BJ (cell line): ENCODE results near the gene ERMN. TPM values are rescaled to one million over a fixed set of nuclear protein-coding genes. Genes with fewer than 3 reads are reported as not detected.

Source experiments
- CTCF ChIA-PET: fragments of 350-600 bp; formaldehyde crosslinking; extraction: SDS; loops from one replicate; lab custom pipeline; 2021; ENCODE audit warnings: antibody characterized with exemption, inconsistent platforms; lab: Yijun Ruan, JAX
- POLR2A ChIA-PET: fragments of 300-600 bp; sonication (Branson Sonifier 250); formaldehyde crosslinking; extraction: SDS; loops from one replicate; lab custom pipeline; 2021; ENCODE audit warnings: antibody characterized with exemption; lab: Charles Lee
- DNase-seq: peaks from one replicate; pipeline ENCODE4 v3.0.0-alpha.2; 2011; ENCODE audit warnings: low read depth
- H3K27me3 ChIP-seq: 2 replicates; pipeline ENCODE4 v1.6.0; 2011; ENCODE audit warnings: low read length; ENCODE audit not compliant: control insufficient read depth, insufficient read depth
- H3K36me3 ChIP-seq: 2 replicates; pipeline ENCODE4 v1.5.1; 2011; ENCODE audit warnings: low read length; ENCODE audit not compliant: control insufficient read depth, insufficient read depth
- H3K4me3 ChIP-seq: 2 replicates; pipeline ENCODE4 v1.5.1; 2011; ENCODE audit warnings: low read depth, mild to moderate bottlenecking, control low read depth, low read length
- polyA plus RNA-seq: library from polyadenylated mRNA; depleted of rRNA; stranded (reverse); fragments of >200 nt; gene quantifications from 2 replicates; pipeline ENCODE4 v1.2.3, GENCODE V29; 2011
- TF ChIP-seq, protein P1 (sequence below): IDR thresholded peaks from 2 replicates; pipeline ENCODE4 v1.5.1; 2011; ENCODE audit warnings: low read depth, mild to moderate bottlenecking, control low read depth, inconsistent platforms, low read length, moderate library complexity; ENCODE audit not compliant: insufficient read depth

ERMN gene
- polyA plus RNA-seq, 1 experiment = not detected

DNA sequence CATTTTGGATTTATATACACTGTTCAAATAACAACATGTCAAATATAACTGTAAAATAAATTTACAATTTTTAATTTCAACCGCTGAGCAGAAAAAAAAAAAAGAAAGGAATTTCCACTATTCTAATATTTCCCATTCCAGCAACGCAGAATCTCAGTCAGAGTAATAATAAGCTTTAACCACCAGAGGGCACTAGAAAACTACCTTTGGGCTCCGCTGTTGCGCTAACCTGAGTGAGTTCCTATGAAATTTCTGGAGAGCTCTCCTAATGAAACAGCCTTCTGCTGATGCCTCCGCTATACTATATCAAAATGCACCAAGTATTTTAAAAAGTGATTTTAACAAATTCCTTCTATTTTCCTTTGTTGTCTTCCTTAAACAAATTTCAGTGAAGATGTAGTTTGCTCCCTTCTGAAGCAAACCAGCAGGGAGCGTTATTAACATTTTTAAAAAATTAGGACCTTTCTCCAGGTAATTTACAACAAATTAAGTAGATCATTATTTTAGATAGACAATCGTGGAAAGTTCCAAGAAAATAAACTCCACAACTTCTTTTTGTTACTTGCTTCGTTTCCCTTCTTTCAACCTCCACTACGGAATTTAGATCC is 23.0 kb downstream of the ERMN start:
- ChIA-PET CTCF (interaction anchor here (0.6 to 12.7 kb wide), 23 partner anchors 9 to 1925 kb away, joined by 3 to 308 read pairs (median 4); partner anchors contain the start of gene ERMN), POLR2A (interaction anchor here (0.6 to 0.7 kb wide), 2 partner anchors 226 to 963 kb away, joined by 3 to 9 read pairs; no protein-coding TSS in a partner anchor)
- H3K4me3 ChIP-seq = no peak overlapping the region
- no peaks in the 10 kb centered on the region for H3K36me3 ChIP-seq
- no peak for DNase-seq
- TF ChIP-seq, protein P1, sequence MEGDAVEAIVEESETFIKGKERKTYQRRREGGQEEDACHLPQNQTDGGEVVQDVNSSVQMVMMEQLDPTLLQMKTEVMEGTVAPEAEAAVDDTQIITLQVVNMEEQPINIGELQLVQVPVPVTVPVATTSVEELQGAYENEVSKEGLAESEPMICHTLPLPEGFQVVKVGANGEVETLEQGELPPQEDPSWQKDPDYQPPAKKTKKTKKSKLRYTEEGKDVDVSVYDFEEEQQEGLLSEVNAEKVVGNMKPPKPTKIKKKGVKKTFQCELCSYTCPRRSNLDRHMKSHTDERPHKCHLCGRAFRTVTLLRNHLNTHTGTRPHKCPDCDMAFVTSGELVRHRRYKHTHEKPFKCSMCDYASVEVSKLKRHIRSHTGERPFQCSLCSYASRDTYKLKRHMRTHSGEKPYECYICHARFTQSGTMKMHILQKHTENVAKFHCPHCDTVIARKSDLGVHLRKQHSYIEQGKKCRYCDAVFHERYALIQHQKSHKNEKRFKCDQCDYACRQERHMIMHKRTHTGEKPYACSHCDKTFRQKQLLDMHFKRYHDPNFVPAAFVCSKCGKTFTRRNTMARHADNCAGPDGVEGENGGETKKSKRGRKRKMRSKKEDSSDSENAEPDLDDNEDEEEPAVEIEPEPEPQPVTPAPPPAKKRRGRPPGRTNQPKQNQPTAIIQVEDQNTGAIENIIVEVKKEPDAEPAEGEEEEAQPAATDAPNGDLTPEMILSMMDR = peak; percentile 70
- H3K27me3 ChIP-seq = no peaks in the 10 kb centered on the region

DNA sequence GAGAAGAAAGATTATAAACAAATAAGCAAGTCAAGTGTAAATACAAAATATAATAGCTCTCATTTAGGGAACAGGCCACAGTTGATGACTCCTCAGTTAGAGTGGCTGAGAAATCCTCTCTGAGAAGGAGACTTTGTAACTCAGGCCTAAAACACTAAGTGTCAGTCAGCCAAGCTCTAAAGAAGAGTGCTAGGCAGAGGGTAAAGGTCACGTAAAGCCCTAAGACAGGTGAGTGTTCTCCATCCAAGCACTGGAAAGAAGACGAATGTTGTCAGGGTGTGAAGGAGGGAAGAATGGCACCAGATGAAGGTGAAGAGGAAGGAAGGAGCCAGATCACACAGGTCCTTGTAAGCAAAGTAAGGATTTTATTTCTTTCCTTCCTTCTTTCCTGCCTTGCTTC is 24.3 kb downstream of the ERMN start:
- TF ChIP-seq, protein P1 = no peak
- no peak for DNase-seq
- Histone ChIP-seq H3K4me3 (no peak overlapping the region), H3K27me3 (no peaks in the 10 kb centered on the region), H3K36me3 (no peaks in the 10 kb centered on the region)
- ChIA-PET POLR2A (interaction anchor here (0.6 kb wide), 1 partner anchor 327 kb away, joined by 3 read pairs; no protein-coding TSS in a partner anchor), CTCF (interaction anchor here (1.0 to 12.7 kb wide), 8 partner anchors 10 to 1924 kb away, joined by 3 to 308 read pairs (median 4); partner anchors contain the start of gene ERMN)

DNA sequence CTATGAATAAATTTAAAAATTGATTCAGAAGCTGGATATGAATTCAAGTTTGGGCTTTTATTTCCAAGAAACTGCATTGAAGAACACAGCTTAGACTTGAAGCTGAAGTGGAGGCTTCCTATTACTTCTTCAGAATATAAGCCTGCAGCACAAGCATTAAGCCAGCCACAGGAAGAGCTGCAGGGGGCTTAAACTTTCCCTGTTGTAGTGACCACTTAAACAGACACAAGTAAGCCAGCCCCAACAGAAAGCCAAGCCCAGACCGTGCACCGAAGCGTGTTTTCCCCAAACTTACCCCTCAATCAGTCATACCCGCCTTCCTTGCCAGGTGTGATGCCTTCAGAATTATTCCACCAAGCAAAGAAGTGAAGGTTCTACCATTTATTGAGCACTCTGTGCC is 28.7 kb downstream of the ERMN start:
- POLR2A ChIA-PET = no interaction called here
- no peaks in the 10 kb centered on the region for H3K36me3 ChIP-seq
- H3K27me3 ChIP-seq = no peaks in the 10 kb centered on the region
- DNase-seq = no peak
- TF ChIP-seq, protein P1 = no peak
- CTCF ChIA-PET = interaction anchor here (12.7 kb wide), 1 partner anchor 31 kb away, joined by 308 read pairs; the partner anchor contains the start of gene ERMN
- H3K4me3 ChIP-seq = no peak overlapping the region

DNA sequence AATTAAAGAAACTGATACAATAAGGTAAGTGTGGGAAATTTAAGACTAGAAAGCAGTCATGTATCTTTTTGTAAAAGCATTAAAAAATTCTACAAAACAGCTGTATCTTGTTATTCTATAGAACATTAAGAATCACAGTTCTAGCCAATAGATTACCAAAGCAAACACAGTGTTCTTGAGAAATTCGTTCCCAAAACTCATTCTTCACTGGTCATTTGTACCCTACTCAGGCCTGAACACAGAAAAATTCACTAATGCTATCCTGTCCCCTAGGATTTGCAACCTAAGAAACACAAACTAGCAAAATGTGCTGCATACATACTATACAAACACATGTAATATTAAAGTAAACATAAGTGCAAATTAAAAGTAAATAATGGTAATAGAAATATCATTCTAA is 29.1 kb downstream of the ERMN start:
- Histone ChIP-seq H3K4me3 (no peak overlapping the region), H3K27me3 (no peaks in the 10 kb centered on the region), H3K36me3 (no peaks in the 10 kb centered on the region)
- no peak for DNase-seq
- ChIA-PET POLR2A (no interaction called here), CTCF (interaction anchor here (12.7 kb wide), 1 partner anchor 32 kb away, joined by 308 read pairs; the partner anchor contains the start of gene ERMN)
- TF ChIP-seq, protein P1 = no peak

DNA sequence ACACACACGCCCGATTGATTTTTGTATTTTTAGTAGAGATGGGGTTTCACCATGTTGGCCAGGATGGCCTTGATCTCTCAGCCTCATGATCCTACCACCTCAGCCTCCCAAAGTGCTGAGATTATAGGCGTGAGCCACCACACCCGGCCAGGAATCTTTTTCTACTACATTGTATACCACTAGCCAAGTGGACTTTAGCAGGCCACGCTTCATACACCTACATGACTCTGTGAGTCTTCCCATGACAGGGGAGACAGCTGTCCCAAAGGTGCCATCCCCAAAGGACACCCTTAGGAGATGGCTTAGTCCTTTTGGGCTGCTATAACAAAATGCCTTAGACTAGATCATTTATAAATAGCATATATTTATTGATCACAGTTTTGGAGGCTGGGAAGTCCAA is 32.8 kb downstream of the ERMN start:
- Histone ChIP-seq H3K4me3 (no peak overlapping the region), H3K36me3 (no peaks in the 10 kb centered on the region), H3K27me3 (no peaks in the 10 kb centered on the region)
- no peak for DNase-seq
- ChIA-PET POLR2A (no interaction called here), CTCF (interaction anchor here (1.2 to 2.0 kb wide), 2 partner anchors 10 to 11 kb away, joined by 5 to 6 read pairs; no protein-coding TSS in a partner anchor)
- TF ChIP-seq, protein P1 = no peak
